GM13976 (cell line): ENCODE results near the gene GDF10.

Source experiments
- DNase-seq: peaks from one replicate; pipeline ENCODE4 v3.0.0; 2012; ENCODE audit warnings: low spot score
- CTCF ChIP-seq: IDR thresholded peaks from 2 replicates; pipeline ENCODE4 v1.5.1; 2012; ENCODE audit warnings: borderline replicate concordance, mild to moderate bottlenecking; ENCODE audit not compliant: insufficient read depth; ENCODE audit errors: extremely low read depth, missing control alignments, control extremely low read depth
- in situ Hi-C: fragments of 300-500 bp; cut with MboI; formaldehyde crosslinking; loops from one replicate; pipeline ENCODE4 v1.12.0; 2022; ENCODE audit warnings: low sequenced_read_pairs, mixed read lengths, inconsistent platforms; ENCODE audit not compliant: unreplicated experiment

GDF10 gene

GRCh38 chr10:47321521-47322195 lies 21.7 kb downstream of the GDF10 start:
- no peak for TF ChIP-seq CTCF
- DNase-seq = no peak
- in situ Hi-C loops = no loop called here

- TF ChIP-seq CTCF = no peak
- in situ Hi-C loops = no loop called here
- DNase-seq = no peak
These were observed 22.5 kb downstream of the GDF10 start, which contains the start of gene GDF2 for GRCh38 chr10:47322300-47323061. Gene GDF2, plus strand, starts transcription at chr10:47322454. Its CDS starts 215 bp downstream, at chr10:47322669.

- no peak for DNase-seq
- no peak for TF ChIP-seq CTCF
- in situ Hi-C loops = no loop called here
These were observed 23.1 kb downstream of the GDF10 start for GRCh38 chr10:47323087-47323486.

- in situ Hi-C loops = no loop called here
- DNase-seq = no peak
- no peak for TF ChIP-seq CTCF
These were observed 23.8 kb downstream of the GDF10 start for GRCh38 chr10:47323636-47324296.

- DNase-seq = no peak
- in situ Hi-C loops = no loop called here
- TF ChIP-seq CTCF = no peak
These were observed 25.6 kb downstream of the GDF10 start for GRCh38 chr10:47325303-47326291.

GRCh38 chr10:47326306-47326926 lies 26.4 kb downstream of the GDF10 start:
- in situ Hi-C loops = no loop called here
- no peak for DNase-seq
- TF ChIP-seq CTCF = no peak
